Activated CD4-positive, alpha-beta memory T cell treated with anti-CD3 and anti-CD28 coated beads for 36 hours (primary cell): Measurements from ENCODE around the gene KXD1. TPM values are rescaled to one million over a fixed set of nuclear protein-coding genes. Genes with fewer than 3 reads are reported as not detected.
"Not testable (repeated sequence)": the region's sequence is repeated elsewhere in the genome, so short reads cannot be mapped to it uniquely, and the experiment has no call there.

Experiments used
- CTCF ChIA-PET: fragments of 350-600 bp; sonication (Branson Sonifier 250); formaldehyde crosslinking; loops from one replicate; lab custom pipeline; 2021; ENCODE audit warnings: antibody characterized with exemption, inconsistent platforms; lab: Charles Lee
- POLR2A ChIA-PET: fragments of 350-600 bp; sonication (Branson Sonifier 250); formaldehyde crosslinking; loops from one replicate; lab custom pipeline; 2021; ENCODE audit warnings: antibody characterized with exemption; lab: Charles Lee
- DNase-seq: peaks from one replicate; pipeline ENCODE4 v3.0.0-alpha.2; 2020
- H3K27ac Mint-ChIP-seq: one replicate; pipeline ENCODE4 v1.8.0; 2021; ENCODE audit warnings: mixed read lengths
- H3K27me3 Mint-ChIP-seq: one replicate; pipeline ENCODE4 v1.8.0; 2021; ENCODE audit warnings: mixed read lengths
- H3K36me3 Mint-ChIP-seq: one replicate; pipeline ENCODE4 v1.8.0; 2021; ENCODE audit warnings: mixed read lengths
- H3K4me1 Mint-ChIP-seq: one replicate; pipeline ENCODE4 v1.8.0; 2021; ENCODE audit warnings: low read depth, mixed read lengths
- H3K4me3 Mint-ChIP-seq: one replicate; pipeline ENCODE4 v1.8.0; 2021; ENCODE audit warnings: mild to moderate bottlenecking, mixed read lengths
- H3K9me3 Mint-ChIP-seq: one replicate; pipeline ENCODE4 v1.8.0; 2021; ENCODE audit warnings: mixed read lengths
- intact Hi-C: fragments of 100-400 bp; cut with micrococcal nuclease; formaldehyde crosslinking; loops from one replicate; pipeline ENCODE4 v1.15.1; 2023
- total RNA-seq, 2 experiments: library from RNA; stranded (reverse); gene quantifications; one replicate each; pipeline ENCODE4 v1.2.3, GENCODE V29; 2021

KXD1 gene
- total RNA-seq, 2 experiments from 2014 or later: 112 to 114 TPM

GRCh38 chr19:18586306-18586705 lies 28.6 kb downstream of the KXD1 start:
- ChIA-PET CTCF (interaction anchor here (0.8 to 1.5 kb wide), 4 partner anchors 8 to 261 kb away, joined by 3 to 5 read pairs (median 4); no protein-coding TSS in a partner anchor), POLR2A (interaction anchor here (1.0 kb wide), 1 partner anchor 15 kb away, joined by 4 read pairs; the partner anchor contains the start of gene UBA52)
- intact Hi-C loops: loop anchor here (5.0 kb wide), 2 partner anchors 44 to 246 kb away; partner anchors contain the start of genes FKBP8 and UPF1
- no peak for DNase-seq
- H3K27me3 Mint-ChIP-seq: no peaks in the 10 kb centered on the region
- no peak overlapping the region for H3K4me3 Mint-ChIP-seq
- peaks cover 5% of the 10 kb centered on the region for H3K36me3 Mint-ChIP-seq
- no peaks in the 10 kb centered on the region for H3K9me3 Mint-ChIP-seq
- no peak overlapping the region for H3K27ac Mint-ChIP-seq
- peaks cover 29% of the 10 kb centered on the region for H3K4me1 Mint-ChIP-seq

- peaks cover 5% of the 10 kb centered on the region for H3K36me3 Mint-ChIP-seq
- no peaks in the 10 kb centered on the region for H3K27me3 Mint-ChIP-seq
- H3K4me3 Mint-ChIP-seq: peak overlapping the region; percentile 82
- CTCF ChIA-PET: interaction anchor here (0.9 to 3.3 kb wide), 12 partner anchors 9 to 332 kb away, joined by 3 to 46 read pairs (median 5); partner anchors contain the start of genes COPE, DDX49, ELL and UBA52
- H3K9me3 Mint-ChIP-seq: no peaks in the 10 kb centered on the region
- H3K4me1 Mint-ChIP-seq: peaks cover 29% of the 10 kb centered on the region
- intact Hi-C loops: loop anchor here (5.0 kb wide), 2 partner anchors 45 to 245 kb away; partner anchors contain the start of genes FKBP8 and UPF1
- POLR2A ChIA-PET: interaction anchor here (0.6 to 2.8 kb wide), 6 partner anchors 9 to 262 kb away, joined by 4 to 28 read pairs (median 12); partner anchors contain the start of genes ELL, KXD1 and UBA52
- H3K27ac Mint-ChIP-seq: no peak overlapping the region
- DNase-seq: no peak
These were observed 29.9 kb downstream of the KXD1 start for GRCh38 chr19:18587561-18587960.

GRCh38 chr19:18587962-18588610 lies 30.4 kb downstream of the KXD1 start:
- intact Hi-C loops: loop anchor here (2.0 to 5.0 kb wide), 4 partner anchors 17 to 259 kb away; partner anchors contain the start of genes FKBP8, UBA52 and UPF1
- DNase-seq: no peak
- H3K4me1 Mint-ChIP-seq: peaks cover 29% of the 10 kb centered on the region
- peak overlapping the region; percentile 75 for H3K27ac Mint-ChIP-seq
- CTCF ChIA-PET: interaction anchor here (0.6 to 3.3 kb wide), 19 partner anchors 9 to 331 kb away, joined by 3 to 46 read pairs (median 5); partner anchors contain the start of genes COPE, DDX49, ELL and UBA52
- peaks cover 5% of the 10 kb centered on the region for H3K36me3 Mint-ChIP-seq
- H3K4me3 Mint-ChIP-seq: peak overlapping the region; percentile 82
- H3K27me3 Mint-ChIP-seq: no peaks in the 10 kb centered on the region
- no peaks in the 10 kb centered on the region for H3K9me3 Mint-ChIP-seq
- POLR2A ChIA-PET: interaction anchor here (0.6 to 2.8 kb wide), 10 partner anchors 10 to 261 kb away, joined by 3 to 28 read pairs (median 5); partner anchors contain the start of genes ELL, FKBP8, KXD1 and UBA52

GRCh38 chr19:18588611-18589379 lies 31.1 kb downstream of the KXD1 start, which contains the start of gene REX1BD:
REX1BD (plus strand) TSS chr19:18588798; CDS start chr19:18588802, 4 bp downstream.
- intact Hi-C loops: loop anchor here (1.0 to 5.0 kb wide), 5 partner anchors 18 to 258 kb away; partner anchors contain the start of genes ELL, FKBP8, UBA52 and UPF1
- DNase-seq: peak; percentile 88
- H3K4me3 Mint-ChIP-seq: peak within 1 kb of the TSS; percentile 82
- H3K27ac Mint-ChIP-seq: peak within 1 kb of the TSS; percentile 81
- H3K9me3 Mint-ChIP-seq: no peaks in the 10 kb centered on the region
- POLR2A ChIA-PET: interaction anchor here (0.6 to 2.8 kb wide), 12 partner anchors 9 to 331 kb away, joined by 3 to 28 read pairs (median 5); partner anchors contain the start of genes COPE, DDX49, ELL and FKBP8
- H3K4me1 Mint-ChIP-seq: peaks cover 34% of the 10 kb centered on the region
- CTCF ChIA-PET: interaction anchor here (0.6 to 3.3 kb wide), 34 partner anchors 8 to 330 kb away, joined by 3 to 46 read pairs (median 4); partner anchors contain the start of genes COPE, DDX49, ELL and FKBP8
- no peaks in the 10 kb centered on the region for H3K27me3 Mint-ChIP-seq
- H3K36me3 Mint-ChIP-seq: peaks cover 5% of the 10 kb centered on the region

- Mint-ChIP-seq H3K9me3 (no peaks in the 10 kb centered on the region), H3K27me3 (no peaks in the 10 kb centered on the region), H3K4me3 (peak overlapping the region; percentile 82), H3K4me1 (peaks cover 36% of the 10 kb centered on the region), H3K36me3 (peaks cover 5% of the 10 kb centered on the region), H3K27ac (peak overlapping the region; percentile 81)
- intact Hi-C loops: loop anchor here (1.0 to 5.0 kb wide), 8 partner anchors 19 to 328 kb away; partner anchors contain the start of genes COPE, DDX49, ELL and FKBP8
- DNase-seq: peak; percentile 84
- CTCF ChIA-PET: interaction anchor here (0.6 to 3.3 kb wide), 27 partner anchors 9 to 330 kb away, joined by 3 to 46 read pairs (median 5); partner anchors contain the start of genes COPE, DDX49, ELL and FKBP8
- POLR2A ChIA-PET: interaction anchor here (0.6 to 2.8 kb wide), 12 partner anchors 9 to 869 kb away, joined by 3 to 28 read pairs (median 5); partner anchors contain the start of genes COPE, DDX49, ELL and FKBP8
These were observed 32.0 kb downstream of the KXD1 start for GRCh38 chr19:18589380-18590272.

- Mint-ChIP-seq H3K36me3 (peaks cover 5% of the 10 kb centered on the region), H3K9me3 (no peaks in the 10 kb centered on the region), H3K27ac (peak overlapping the region; percentile 81), H3K27me3 (no peaks in the 10 kb centered on the region), H3K4me3 (peak overlapping the region; percentile 82), H3K4me1 (peaks cover 34% of the 10 kb centered on the region)
- no peak for DNase-seq
- ChIA-PET POLR2A (interaction anchor here (1.3 to 2.8 kb wide), 2 partner anchors 33 to 243 kb away, joined by 3 to 17 read pairs; partner anchors contain the start of gene KXD1), CTCF (interaction anchor here (1.1 to 3.3 kb wide), 6 partner anchors 18 to 257 kb away, joined by 3 to 46 read pairs (median 4); partner anchors contain the start of genes ELL, FKBP8, TMEM59L and UBA52)
- intact Hi-C loops: loop anchor here (5.0 kb wide), 3 partner anchors 47 to 327 kb away; partner anchors contain the start of genes COPE, DDX49 and KLHL26
These were observed 32.9 kb downstream of the KXD1 start for GRCh38 chr19:18590273-18591272.

GRCh38 chr19:18591735-18592385 lies 34.2 kb downstream of the KXD1 start:
- H3K27me3 Mint-ChIP-seq: no peaks in the 10 kb centered on the region
- no peaks in the 10 kb centered on the region for H3K9me3 Mint-ChIP-seq
- H3K36me3 Mint-ChIP-seq: peaks cover 5% of the 10 kb centered on the region
- CTCF ChIA-PET: interaction anchor here (0.5 to 3.3 kb wide), 5 partner anchors 70 to 255 kb away, joined by 3 to 9 read pairs (median 3); partner anchors contain the start of gene ELL
- intact Hi-C loops: loop anchor here (5.0 kb wide), 3 partner anchors 45 to 325 kb away; partner anchors contain the start of genes COPE, DDX49 and KLHL26
- H3K27ac Mint-ChIP-seq: no peak overlapping the region
- no peak for DNase-seq
- H3K4me1 Mint-ChIP-seq: peaks cover 30% of the 10 kb centered on the region
- POLR2A ChIA-PET: no interaction called here
- H3K4me3 Mint-ChIP-seq: no peak overlapping the region

- DNase-seq, H3K27ac Mint-ChIP-seq, H3K36me3 Mint-ChIP-seq, H3K9me3 Mint-ChIP-seq, H3K4me3 Mint-ChIP-seq, POLR2A ChIA-PET, H3K27me3 Mint-ChIP-seq: not testable (repeated sequence)
- CTCF ChIA-PET: interaction anchor here (1.4 to 3.3 kb wide), 7 partner anchors 20 to 326 kb away, joined by 3 to 19 read pairs (median 5); partner anchors contain the start of genes COPE, TMEM59L and UBA52
- intact Hi-C loops: loop anchor here (5.0 kb wide), 3 partner anchors 45 to 325 kb away; partner anchors contain the start of genes COPE, DDX49 and KLHL26
- H3K4me1 Mint-ChIP-seq: peaks cover 28% of the 10 kb centered on the region
These were observed 35.1 kb downstream of the KXD1 start for GRCh38 chr19:18592732-18593131.
